NCI-H446 (cell line): ENCODE data around the gene ASPDH.

Experiments used
- DNase-seq, 2 experiments: peaks; one replicate each; lab custom pipeline; 2025; lab: John Stamatoyannopoulos, UW

The ASPDH gene

GRCh38 chr19:50514346-50515167 lies 844 bp upstream of the ASPDH start:
- DNase-seq, result peak in 1 of 2 experiments; percentile 46

GRCh38 chr19:50512999-50513745 lies 541 bp downstream of the ASPDH start:
- DNase-seq, result no peak

GRCh38 chr19:50512112-50512998 lies 1.4 kb downstream of the ASPDH start:
- DNase-seq, result no peak

GRCh38 chr19:50511069-50511822 lies 2.5 kb downstream of the ASPDH start, which contains the start of gene JOSD2:
JOSD2 (minus strand) TSS chr19:50511191; CDS start chr19:50510431, 760 bp downstream.
- peak; percentile 92 to 99 for DNase-seq

- no peak for DNase-seq
Observed at GRCh38 chr19:50510700-50511068, 3.0 kb downstream of the ASPDH start.

- no peak for DNase-seq
Observed at GRCh38 chr19:50510121-50510670, 3.5 kb downstream of the ASPDH start.

- no peak for DNase-seq
Observed at GRCh38 chr19:50509366-50509765, 4.3 kb downstream of the ASPDH start.

GRCh38 chr19:50508843-50509190 lies 4.9 kb downstream of the ASPDH start:
- no peak for DNase-seq

- no peak for DNase-seq
Observed at GRCh38 chr19:50507376-50507775, 6.3 kb downstream of the ASPDH start.

GRCh38 chr19:50506700-50507099 lies 7.0 kb downstream of the ASPDH start:
- no peak for DNase-seq

- DNase-seq, result no peak
Observed at GRCh38 chr19:50505856-50506611, 7.7 kb downstream of the ASPDH start.

GRCh38 chr19:50501568-50502475 lies 11.9 kb downstream of the ASPDH start:
- DNase-seq, result no peak

- DNase-seq, result no peak
Observed at GRCh38 chr19:50501186-50501567, 12.5 kb downstream of the ASPDH start.

- DNase-seq, result no peak
Observed at GRCh38 chr19:50500753-50501151, 13.0 kb downstream of the ASPDH start.

GRCh38 chr19:50500060-50500752 lies 13.5 kb downstream of the ASPDH start:
- no peak for DNase-seq

GRCh38 chr19:50498219-50499056 lies 15.3 kb downstream of the ASPDH start:
- DNase-seq, result no peak

- no peak for DNase-seq
Observed at GRCh38 chr19:50497022-50497405, 16.7 kb downstream of the ASPDH start.
